Measurements from ENCODE around the gene TMEM259.

TMEM259 gene

GRCh38 chr19:1020868-1021425 is at the start of gene TMEM259:
TMEM259 (minus strand) TSS chr19:1021123; CDS start chr19:1020996, 127 bp downstream.
- peak; percentile 87 for DNase-seq

GRCh38 chr19:1070576-1070930 is 49.6 kb upstream of the TMEM259 start:
- no peak for DNase-seq

- DNase-seq, result no peak
Observed at GRCh38 chr19:1069009-1069779, 48.3 kb upstream of the TMEM259 start.

- DNase-seq, result no peak
Observed at GRCh38 chr19:1068009-1069001, 47.4 kb upstream of the TMEM259 start.

- no peak for DNase-seq
Observed at GRCh38 chr19:1067341-1067957, 46.5 kb upstream of the TMEM259 start.

GRCh38 chr19:1066748-1067340 is 45.9 kb upstream of the TMEM259 start, which contains the start of gene ARHGAP45:
ARHGAP45 (plus strand) TSS chr19:1067167; CDS start chr19:1067406, 239 bp downstream.
- no peak for DNase-seq

- DNase-seq, result no peak
Observed at GRCh38 chr19:1066251-1066747, 45.4 kb upstream of the TMEM259 start.

- no peak for DNase-seq
Observed at GRCh38 chr19:1065606-1066109, 44.7 kb upstream of the TMEM259 start.

- DNase-seq, result no peak
Observed at GRCh38 chr19:1064661-1065605, 44.0 kb upstream of the TMEM259 start.

GRCh38 chr19:1063909-1064660 is 43.2 kb upstream of the TMEM259 start:
- DNase-seq, result no peak

- DNase-seq, result no peak
Observed at GRCh38 chr19:1063030-1063908, 42.3 kb upstream of the TMEM259 start.

DNA sequence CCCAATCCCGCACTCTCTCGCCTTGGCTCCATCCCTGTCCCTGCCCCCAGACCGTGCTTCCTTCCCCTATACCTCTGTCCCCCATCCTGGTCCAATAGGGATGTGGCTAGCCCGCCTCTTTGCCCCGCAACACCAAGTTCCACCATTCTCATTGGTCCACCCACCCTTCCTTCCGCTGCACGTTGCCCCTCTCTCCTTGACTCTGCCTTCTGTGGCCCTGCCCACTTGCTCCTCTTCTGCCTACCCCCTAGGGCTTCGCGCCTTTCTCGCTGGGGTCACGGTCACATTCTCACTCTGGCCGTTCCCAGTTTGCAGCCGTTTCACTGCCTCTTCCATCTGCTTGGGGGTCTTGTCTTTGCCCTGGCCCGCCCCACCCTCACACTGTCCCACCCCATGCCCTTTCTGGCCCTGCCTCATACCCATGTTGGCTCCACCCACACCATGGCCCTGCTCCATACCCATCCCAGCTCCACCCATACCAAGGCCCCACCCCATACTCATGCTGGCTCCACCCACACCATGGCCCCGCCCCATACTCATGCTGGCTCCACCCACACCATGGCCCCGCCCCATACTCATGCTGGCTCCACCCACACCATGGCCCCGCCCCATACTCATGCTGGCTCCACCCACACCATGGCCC is 41.6 kb upstream of the TMEM259 start:
- DNase-seq, result no peak

DNA sequence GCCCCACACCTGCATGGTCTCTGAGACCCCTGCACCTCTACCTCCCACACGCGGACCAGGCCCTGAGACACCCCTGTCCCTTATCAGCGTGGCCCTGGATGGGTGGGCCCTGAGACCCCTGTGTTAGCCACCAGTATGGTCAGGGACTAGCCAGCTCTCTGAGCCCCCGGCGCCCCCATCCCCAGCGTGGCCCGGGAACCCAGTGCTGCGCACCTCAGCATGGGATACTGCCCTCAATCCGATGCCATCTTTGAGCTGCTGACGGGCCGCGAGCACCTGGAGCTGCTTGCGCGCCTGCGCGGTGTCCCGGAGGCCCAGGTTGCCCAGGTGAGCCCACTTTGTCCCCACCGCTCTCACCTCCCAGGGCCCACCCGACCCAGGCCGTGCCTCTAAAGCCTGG is 41.1 kb upstream of the TMEM259 start:
- no peak for DNase-seq

DNA sequence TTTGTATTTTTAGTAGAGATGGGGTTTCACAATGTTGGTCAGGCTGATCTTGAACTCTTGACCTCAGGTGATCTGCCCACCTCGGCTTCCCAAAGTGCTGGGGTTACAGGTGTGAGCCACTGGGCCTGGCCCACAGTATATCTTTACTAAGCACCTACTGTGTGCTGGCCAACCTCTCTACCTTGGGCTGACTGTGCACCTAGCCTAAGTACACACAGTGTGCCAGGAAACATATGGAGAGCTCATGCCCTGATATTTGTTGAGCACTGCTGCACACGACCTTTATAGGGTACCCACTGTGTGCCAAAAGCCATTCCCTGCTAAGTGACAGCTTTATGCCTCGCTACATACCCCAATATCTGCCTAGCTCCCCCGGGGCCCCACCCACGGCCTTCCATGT is 39.8 kb upstream of the TMEM259 start:
- DNase-seq, result no peak

DNA sequence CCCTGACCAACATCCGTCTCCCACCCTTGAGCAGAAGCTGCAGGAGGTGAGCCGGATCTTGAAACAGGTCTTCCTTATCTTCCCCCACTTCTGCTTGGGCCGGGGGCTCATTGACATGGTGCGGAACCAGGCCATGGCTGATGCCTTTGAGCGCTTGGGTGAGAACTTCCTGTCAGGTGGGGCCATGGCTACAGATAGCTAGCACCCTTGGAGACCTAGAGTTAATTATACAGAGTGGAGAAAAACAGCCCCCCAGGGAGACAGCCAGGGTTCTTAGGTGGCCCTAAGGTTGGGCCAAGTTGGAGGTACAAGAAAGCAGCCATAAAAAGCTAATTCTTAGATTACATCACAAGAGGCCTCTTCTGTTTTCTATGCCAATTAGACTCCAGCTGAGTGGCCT is 37.2 kb upstream of the TMEM259 start:
- no peak for DNase-seq

GRCh38 chr19:1057176-1057855 is 36.4 kb upstream of the TMEM259 start:
- DNase-seq, result no peak

- DNase-seq, result no peak
Observed at GRCh38 chr19:1055886-1056620, 35.1 kb upstream of the TMEM259 start.

Measured in NCI-H524 treated with DMSO at 0.1 percent for 48 hours (cell line).